ENCODE data around the gene ITGB3.
"Not testable (repeated sequence)": the region's sequence is repeated elsewhere in the genome, so short reads cannot be mapped to it uniquely, and the experiment has no call there.

ITGB3 gene

DNA sequence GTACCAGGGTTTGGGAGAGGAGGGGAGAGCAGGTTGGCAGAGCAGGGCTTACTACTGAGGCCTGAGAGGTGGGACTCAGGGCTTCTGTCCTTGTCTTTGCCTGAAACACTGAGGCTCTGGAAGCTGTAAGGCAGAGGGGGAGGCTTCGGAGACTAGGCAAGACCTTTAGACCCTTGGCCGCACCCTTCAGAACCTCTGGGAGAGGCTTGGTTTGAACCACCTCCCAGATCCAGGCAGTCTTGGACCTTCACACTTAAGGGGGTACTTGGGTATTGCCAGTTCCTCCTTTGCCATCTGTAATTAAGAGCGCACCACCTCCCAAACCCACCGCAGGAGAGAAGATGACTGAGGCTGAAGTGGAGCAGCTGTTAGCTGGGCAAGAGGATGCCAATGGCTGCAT is 31.6 kb upstream of the ITGB3 start:
- DNase-seq (ENCODE audit: low read depth): no peak
- no peak overlapping the region for H3K4me3 ChIP-seq (ENCODE audit: control insufficient read depth, low read depth, low read length)
- no peak for TF ChIP-seq CTCF (conservative IDR thresholded peaks at IDR 0.05; ENCODE audit: control insufficient read depth, insufficient read depth, low read depth, low read length)

DNA sequence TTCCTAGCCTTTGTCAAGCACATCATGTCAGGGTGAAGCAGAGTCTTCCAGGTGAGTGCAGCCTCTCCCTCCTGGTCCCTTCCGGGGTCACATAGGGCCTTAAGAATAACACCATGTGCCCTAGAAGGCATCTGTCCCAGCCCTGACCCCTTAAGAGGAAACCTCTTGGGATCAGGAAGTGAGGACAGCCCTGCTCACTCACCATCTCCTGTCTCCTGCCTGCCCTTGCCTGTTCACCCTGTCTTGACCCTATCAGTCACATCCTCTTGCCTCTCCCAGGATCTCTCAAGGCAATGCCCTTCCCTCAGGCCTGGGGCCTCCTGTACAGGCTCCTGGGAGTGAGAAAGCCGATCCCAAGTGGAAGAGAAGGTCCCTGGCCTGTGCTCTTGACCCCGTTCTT is 30.6 kb upstream of the ITGB3 start:
- H3K4me3 ChIP-seq (ENCODE audit: control insufficient read depth, low read depth, low read length): no peak overlapping the region
- no peak for TF ChIP-seq CTCF (conservative IDR thresholded peaks at IDR 0.05; ENCODE audit: control insufficient read depth, insufficient read depth, low read depth, low read length)
- DNase-seq (ENCODE audit: low read depth): peak; percentile 25

GRCh38 chr17:47223460-47223859 is 30.2 kb upstream of the ITGB3 start:
- DNase-seq (ENCODE audit: low read depth): no peak
- H3K4me3 ChIP-seq (ENCODE audit: control insufficient read depth, low read depth, low read length): no peak overlapping the region
- no peak for TF ChIP-seq CTCF (conservative IDR thresholded peaks at IDR 0.05; ENCODE audit: control insufficient read depth, insufficient read depth, low read depth, low read length)

GRCh38 chr17:47224077-47224476 is 29.6 kb upstream of the ITGB3 start:
- H3K4me3 ChIP-seq (ENCODE audit: control insufficient read depth, low read depth, low read length); DNase-seq (ENCODE audit: low read depth): not testable (repeated sequence)

- TF ChIP-seq CTCF (conservative IDR thresholded peaks at IDR 0.05; ENCODE audit: control insufficient read depth, insufficient read depth, low read depth, low read length): no peak
- peak; percentile 42 for DNase-seq (ENCODE audit: low read depth)
- no peak overlapping the region for H3K4me3 ChIP-seq (ENCODE audit: control insufficient read depth, low read depth, low read length)
These were observed 28.7 kb upstream of the ITGB3 start for GRCh38 chr17:47224966-47225365.

DNA sequence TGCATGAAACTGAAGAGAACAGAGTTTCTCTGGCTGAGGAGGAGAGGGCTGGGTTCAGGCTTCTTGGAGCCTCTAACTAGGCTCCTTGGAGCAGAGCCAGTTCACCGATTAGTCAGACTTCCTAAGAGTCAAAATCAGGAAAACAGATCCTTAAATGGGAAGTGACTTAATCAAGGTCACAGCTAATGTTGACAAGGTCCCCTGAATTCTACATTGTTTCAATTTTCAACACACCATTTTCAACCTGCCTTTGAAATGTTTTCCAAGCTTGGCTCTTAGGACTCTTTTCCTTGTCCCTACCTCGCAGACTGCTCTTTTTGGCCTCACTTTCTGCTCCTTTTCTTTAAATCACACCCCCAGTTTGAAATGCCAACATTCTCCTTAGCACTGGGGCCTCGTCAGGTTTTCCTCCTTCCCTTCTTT is 28.2 kb upstream of the ITGB3 start:
- DNase-seq (ENCODE audit: low read depth): peak; percentile 98
- no peak overlapping the region for H3K4me3 ChIP-seq (ENCODE audit: control insufficient read depth, low read depth, low read length)
- TF ChIP-seq CTCF (conservative IDR thresholded peaks at IDR 0.05; ENCODE audit: control insufficient read depth, insufficient read depth, low read depth, low read length): no peak

- DNase-seq (ENCODE audit: low read depth): peak; percentile 20
- no peak overlapping the region for H3K4me3 ChIP-seq (ENCODE audit: control insufficient read depth, low read depth, low read length)
- no peak for TF ChIP-seq CTCF (conservative IDR thresholded peaks at IDR 0.05; ENCODE audit: control insufficient read depth, insufficient read depth, low read depth, low read length)
These were observed 27.5 kb upstream of the ITGB3 start for GRCh38 chr17:47225911-47226688.

Measured in fibroblast of mammary gland (primary cell).